ENCODE measurements around the gene TRPM3. TPM values are rescaled to one million over a fixed set of nuclear protein-coding genes. Genes with fewer than 3 reads are reported as not detected.

Gene TRPM3
- total and polyA plus RNA-seq, 9 of the 15 experiments (the other 6 are each of a cell fraction or from before 2014, with no cell fraction given) = 0.04 TPM; not detected in 8

DNA sequence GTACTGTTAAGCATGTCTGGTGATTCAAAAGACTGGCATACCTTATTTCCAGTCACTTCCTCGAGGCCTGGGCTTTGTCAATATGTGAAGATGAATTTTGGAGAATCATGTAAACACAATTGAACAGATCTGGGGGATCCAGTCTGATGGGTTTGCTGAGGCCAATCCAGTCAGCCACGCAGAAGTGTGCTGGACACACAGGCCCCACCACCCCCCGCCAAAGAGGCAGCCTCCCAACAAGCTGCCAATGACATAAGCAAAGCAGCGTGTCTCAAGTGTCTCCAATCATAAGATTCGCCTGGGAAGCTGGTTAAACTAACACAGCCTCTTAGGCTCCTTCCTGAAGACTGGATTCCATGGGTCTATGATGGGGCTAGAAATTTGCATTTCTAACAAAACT, 514.1 kb downstream of the TRPM3 start:
- Histone ChIP-seq H3K27ac (ENCODE audit: extremely low read depth, low read depth, low read length) (no peak overlapping the region), H3K36me3 (ENCODE audit: control insufficient read depth, insufficient read depth, low read length) (no peaks in the 10 kb centered on the region), H3K4me2 (ENCODE audit: insufficient read depth, low read length) (no peak overlapping the region), H3K27me3 (ENCODE audit: control insufficient read depth in 2 of 2, insufficient read depth in 2 of 2, low read length in 2 of 2) (no peaks in the 10 kb centered on the region), H2AFZ (ENCODE audit: low read depth, low read length) (peak overlapping the region; percentile 72; the same call in 1 of the 2 replicates), H3K4me1 (replicated peaks in 1 of 2; ENCODE audit: control insufficient read depth in 2 of 2, insufficient read depth in 2 of 2, low read length in 2 of 2) (no peaks in the 10 kb centered on the region; a peak in 1 of 5 replicates), H3K4me3 (no peak overlapping the region), H4K20me1 (replicated peaks; ENCODE audit: control insufficient read depth, insufficient read depth, low read length) (no peaks in the 10 kb centered on the region), H3K79me2 (ENCODE audit: control insufficient read depth, insufficient read depth, low read length) (no peaks in the 10 kb centered on the region), H3K9me3 (replicated peaks; ENCODE audit: control insufficient read depth, insufficient read depth, low read depth, low read length) (no peaks in the 10 kb centered on the region; the same call in 1 of the 2 replicates), H3K9me1 (ENCODE audit: control insufficient read depth, insufficient read depth, low read length) (no peaks in the 10 kb centered on the region), H3K9ac (ENCODE audit: insufficient read depth in 1 of 2, low read depth in 2 of 2, low read length in 2 of 2) (no peak overlapping the region)
- DNase-seq (ENCODE audit: extremely low read depth in 1 of 4, low spot score in 3 of 4) (no peak), FAIRE-seq (no peak), ATAC-seq (no peak)
- 38% methylated on average over 5 of the region's 5 CpGs for WGBS (ENCODE audit: insufficient coverage, low coverage, missing lambda C conversion rate)
- TF ChIP-seq, protein P1, sequence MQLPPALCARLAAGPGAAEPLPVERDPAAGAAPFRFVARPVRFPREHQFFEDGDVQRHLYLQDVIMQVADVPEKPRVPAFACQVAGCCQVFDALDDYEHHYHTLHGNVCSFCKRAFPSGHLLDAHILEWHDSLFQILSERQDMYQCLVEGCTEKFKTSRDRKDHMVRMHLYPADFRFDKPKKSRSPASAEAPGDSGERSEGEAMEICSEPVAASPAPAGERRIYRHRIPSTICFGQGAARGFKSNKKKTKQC (CRISPR knock-in tag; IDR thresholded peaks at IDR 0.05) = no peak
- TF ChIP-seq ZNF830 (CRISPR knock-in tag; IDR thresholded peaks at IDR 0.05) = no peak
- no peak for TF ChIP-seq HDAC8 (tag; IDR thresholded peaks at IDR 0.05)
- TF ChIP-seq ATF7 (IDR thresholded peaks at IDR 0.05) = no peak
- TF ChIP-seq NCOA4 (IDR thresholded peaks at IDR 0.05; ENCODE audit: partially characterized antibody) = no peak
- no peak for TF ChIP-seq ZNF253 (CRISPR knock-in tag; conservative IDR thresholded peaks at IDR 0.05)
- TF ChIP-seq HLTF (IDR thresholded peaks at IDR 0.05) = no peak
- TF ChIP-seq, protein P2, sequence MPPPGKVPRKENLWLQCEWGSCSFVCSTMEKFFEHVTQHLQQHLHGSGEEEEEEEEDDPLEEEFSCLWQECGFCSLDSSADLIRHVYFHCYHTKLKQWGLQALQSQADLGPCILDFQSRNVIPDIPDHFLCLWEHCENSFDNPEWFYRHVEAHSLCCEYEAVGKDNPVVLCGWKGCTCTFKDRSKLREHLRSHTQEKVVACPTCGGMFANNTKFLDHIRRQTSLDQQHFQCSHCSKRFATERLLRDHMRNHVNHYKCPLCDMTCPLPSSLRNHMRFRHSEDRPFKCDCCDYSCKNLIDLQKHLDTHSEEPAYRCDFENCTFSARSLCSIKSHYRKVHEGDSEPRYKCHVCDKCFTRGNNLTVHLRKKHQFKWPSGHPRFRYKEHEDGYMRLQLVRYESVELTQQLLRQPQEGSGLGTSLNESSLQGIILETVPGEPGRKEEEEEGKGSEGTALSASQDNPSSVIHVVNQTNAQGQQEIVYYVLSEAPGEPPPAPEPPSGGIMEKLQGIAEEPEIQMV (tag; conservative IDR thresholded peaks at IDR 0.05; ENCODE audit: low read depth) = no peak
- TF ChIP-seq, protein P3, sequence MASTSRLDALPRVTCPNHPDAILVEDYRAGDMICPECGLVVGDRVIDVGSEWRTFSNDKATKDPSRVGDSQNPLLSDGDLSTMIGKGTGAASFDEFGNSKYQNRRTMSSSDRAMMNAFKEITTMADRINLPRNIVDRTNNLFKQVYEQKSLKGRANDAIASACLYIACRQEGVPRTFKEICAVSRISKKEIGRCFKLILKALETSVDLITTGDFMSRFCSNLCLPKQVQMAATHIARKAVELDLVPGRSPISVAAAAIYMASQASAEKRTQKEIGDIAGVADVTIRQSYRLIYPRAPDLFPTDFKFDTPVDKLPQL (IDR thresholded peaks at IDR 0.05; ENCODE audit: extremely low read depth, insufficient read length) = no peak
- TF ChIP-seq MEF2A (IDR thresholded peaks at IDR 0.05; ENCODE audit: control insufficient read depth, low read depth, low read length) = no peak
- no peak for TF ChIP-seq BRF1 (IDR thresholded peaks at IDR 0.05; ENCODE audit: borderline replicate concordance, extremely low read depth, insufficient read length)
- no peak for TF ChIP-seq ZC3H11A (IDR thresholded peaks at IDR 0.05; ENCODE audit: low read depth, low read length)
- no peak for TF ChIP-seq LCOR (CRISPR knock-in tag; IDR thresholded peaks at IDR 0.05)
- TF ChIP-seq SMARCC2 (IDR thresholded peaks at IDR 0.05; ENCODE audit: low read depth) = no peak
- TF ChIP-seq ZEB2 (IDR thresholded peaks at IDR 0.05) = no peak
- no peak for TF ChIP-seq GTF2E2 (tag; IDR thresholded peaks at IDR 0.05)
- no peak for TF ChIP-seq POLR3G (IDR thresholded peaks at IDR 0.05; ENCODE audit: extremely low read depth, insufficient read length, insufficient replicate concordance)
- intact Hi-C loops (cut with micrococcal nuclease) (loop anchor here (10.0 kb wide), 1 partner anchor 383 kb away; no protein-coding TSS in a partner anchor), in situ Hi-C loops (cut with MboI) (no loop called here)
- ChIA-PET POLR2A (interaction anchor here (0.6 kb wide), 1 partner anchor 1059 kb away, joined by 3 read pairs; no protein-coding TSS in a partner anchor), CTCF (ENCODE audit: low intra/inter-chr PET ratio) (no interaction called here)
- BruUV-seq (replicated peaks) = no TSS peak

Data from K562 (cell line).